ENCODE measurements around the gene PRSS53.
"Not testable (repeated sequence)": the region's sequence is repeated elsewhere in the genome, so short reads cannot be mapped to it uniquely, and the experiment has no call there.

The PRSS53 gene

DNA sequence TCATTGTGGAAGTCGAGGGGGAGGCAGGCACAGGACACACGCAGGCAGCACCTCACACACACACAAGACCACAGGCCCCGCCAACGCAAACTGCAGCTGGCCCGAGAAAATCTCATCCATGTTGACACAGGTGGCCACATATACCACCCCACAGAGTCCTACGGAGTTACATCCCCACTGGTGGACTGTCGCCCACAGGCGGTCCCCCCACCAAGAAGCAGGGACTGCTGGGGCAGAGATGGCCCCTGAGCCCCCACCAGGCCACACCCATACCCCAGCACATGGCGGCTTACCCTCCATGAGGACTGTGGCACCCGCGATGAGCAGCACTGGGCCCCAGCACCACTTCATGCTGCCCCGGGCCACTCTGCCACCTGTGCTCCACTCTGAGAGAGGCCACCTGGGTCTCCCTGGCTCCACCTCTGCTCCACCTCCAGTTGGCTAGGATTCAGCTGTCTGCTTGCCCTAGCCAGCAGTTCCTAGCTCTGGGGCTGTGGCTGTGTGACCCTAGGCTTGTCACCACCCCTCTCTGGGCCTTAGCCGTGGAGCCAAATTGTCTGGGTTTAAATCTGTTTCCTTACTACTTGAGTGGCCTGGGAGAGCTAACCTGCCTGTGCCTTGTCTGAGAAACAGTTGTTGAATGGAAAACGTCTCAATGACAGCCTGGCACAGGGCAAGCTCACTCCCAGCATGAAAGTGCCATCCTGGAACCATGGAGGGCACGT lies at the start of gene PRSS53:
PRSS53 (minus strand) TSS at position 485 of the 725 bp plus-strand sequence; CDS start at position 351, 134 bp downstream.
- no peak for DNase-seq

DNA sequence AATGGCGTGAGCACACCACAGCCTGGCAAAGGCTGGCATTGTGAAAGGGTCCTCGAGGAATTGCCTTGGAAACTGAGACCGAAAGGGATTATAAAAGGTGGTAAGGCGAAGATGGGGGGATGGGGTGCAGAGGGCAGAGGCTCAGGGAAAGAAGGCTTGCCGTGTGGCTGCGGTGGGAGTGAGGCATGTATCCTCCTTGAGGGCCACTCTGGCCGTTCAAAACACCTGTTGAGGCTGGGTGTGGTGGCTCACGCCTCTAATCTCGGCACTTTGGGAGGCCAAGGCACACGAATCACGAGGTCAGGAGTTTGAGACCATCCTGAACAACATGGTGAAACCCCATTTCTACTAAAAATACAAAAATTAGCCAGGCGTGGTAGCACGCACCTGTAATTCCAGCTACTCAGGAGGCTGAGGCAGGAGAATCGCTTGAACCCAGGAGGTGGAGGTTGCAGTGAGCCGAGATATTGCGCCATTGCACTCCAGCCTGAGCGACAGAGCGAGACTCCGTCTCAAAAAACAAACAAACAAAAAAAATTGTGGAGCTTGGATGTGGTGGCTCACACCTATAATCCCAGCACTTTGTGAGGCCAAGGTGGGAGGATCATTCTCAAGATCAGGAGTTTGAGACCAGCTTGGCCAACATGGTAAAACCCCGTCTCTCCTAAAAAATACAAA lies 48.2 kb upstream of the PRSS53 start:
- not testable (repeated sequence) for DNase-seq

DNA sequence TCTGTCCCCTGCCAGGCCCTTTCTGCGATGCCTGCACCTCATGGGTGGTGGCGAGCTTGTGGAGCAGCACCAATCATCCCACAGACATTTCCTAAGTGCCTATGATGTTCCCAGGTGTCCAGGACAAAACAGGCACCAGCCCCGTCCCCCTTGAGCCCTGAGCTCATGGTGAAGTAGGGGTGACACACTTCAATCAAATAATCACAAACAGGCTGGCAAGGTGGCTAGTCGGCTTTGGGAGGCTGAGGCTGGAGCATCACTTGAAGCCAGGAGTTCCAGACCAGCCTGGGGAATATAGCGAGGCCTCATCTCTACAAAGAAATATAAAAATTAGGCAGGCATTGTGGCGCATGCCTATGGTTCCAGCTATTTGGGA lies 47.5 kb upstream of the PRSS53 start:
- no peak for DNase-seq

DNA sequence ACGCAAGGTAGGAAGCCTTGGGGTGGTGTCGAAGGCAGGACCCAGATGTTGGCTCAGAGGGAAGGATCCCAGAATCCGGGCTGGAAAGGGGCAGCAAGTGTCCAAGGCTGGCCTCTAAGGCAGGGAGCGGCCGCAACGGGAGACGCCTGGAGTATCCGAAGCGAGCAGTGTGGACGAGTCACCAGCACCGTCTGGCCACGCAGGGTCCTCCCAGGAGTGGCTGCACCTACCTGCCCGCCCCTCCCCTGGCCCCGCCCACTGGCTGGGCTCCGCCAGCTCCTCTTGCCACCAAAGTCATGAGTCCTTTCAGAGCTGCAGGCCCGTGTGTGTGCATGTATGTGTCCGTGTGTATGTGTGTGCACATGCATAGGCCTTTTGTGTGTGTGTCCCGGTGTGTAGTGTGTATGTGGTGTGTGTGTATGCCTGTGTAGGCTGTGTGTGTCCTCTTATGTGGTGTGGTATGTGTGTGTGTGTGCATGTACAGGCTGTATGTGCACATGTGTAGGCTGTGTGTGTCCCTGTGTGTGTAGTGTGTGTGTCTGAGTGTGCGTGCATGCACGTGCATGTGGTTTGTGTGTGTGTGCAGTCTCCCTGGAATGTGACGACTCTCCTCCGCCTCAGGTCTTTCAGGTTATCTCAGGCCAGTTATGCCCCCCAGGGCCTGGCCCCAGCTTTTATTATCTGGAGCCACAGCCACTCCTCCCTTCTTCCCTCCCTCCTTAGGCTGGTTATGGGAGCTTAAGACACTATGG lies 47.0 kb upstream of the PRSS53 start, which contains the start of gene PRSS8:
PRSS8 (minus strand) TSS at position 193 of the 752 bp plus-strand sequence. CDS start 229 bp downstream, outside the sequence.
- DNase-seq = no peak

DNA sequence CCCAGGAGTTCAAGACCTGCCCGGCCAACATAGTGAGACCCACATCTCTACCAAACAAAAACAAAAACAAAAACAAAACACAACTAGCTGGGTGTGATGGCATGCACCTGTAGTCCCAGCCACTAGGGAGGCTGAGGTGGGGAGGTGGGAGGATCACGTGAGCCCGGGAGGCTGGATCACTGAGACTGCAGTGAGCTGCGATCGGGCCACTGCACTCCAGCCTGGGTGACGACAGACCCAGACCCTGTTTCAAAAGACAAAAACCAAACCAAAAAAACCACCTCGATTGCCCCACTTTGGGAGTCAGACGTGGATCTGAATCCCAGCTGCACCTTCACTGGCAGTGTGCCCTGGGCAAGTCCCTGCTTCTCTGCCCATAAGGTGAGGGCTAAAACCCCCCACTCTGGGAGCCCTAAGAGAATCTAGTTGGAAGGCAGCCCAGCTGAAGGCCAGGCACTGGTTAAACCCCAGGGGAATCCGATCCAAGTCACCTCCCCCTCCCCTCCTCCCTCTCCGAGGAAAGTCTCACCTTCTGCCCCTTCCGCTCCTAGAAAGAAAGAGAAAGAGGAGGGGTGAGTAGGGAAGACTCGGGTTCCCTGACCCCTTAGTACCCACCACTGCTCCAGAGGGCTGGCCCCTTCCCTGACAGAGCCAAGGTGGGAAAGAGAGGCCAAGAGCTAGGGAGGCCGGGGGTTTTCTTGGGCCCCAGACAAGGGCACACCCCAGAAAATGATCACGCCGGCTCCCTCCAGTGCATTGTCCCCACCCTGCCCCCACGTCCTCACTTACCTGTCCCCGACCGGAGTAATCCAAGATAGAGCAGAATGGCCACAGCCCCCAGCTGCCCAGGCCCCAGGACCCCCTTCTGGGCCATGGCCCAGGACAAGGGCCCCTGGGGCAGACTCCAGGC lies 46.1 kb upstream of the PRSS53 start:
- no peak for DNase-seq

DNA sequence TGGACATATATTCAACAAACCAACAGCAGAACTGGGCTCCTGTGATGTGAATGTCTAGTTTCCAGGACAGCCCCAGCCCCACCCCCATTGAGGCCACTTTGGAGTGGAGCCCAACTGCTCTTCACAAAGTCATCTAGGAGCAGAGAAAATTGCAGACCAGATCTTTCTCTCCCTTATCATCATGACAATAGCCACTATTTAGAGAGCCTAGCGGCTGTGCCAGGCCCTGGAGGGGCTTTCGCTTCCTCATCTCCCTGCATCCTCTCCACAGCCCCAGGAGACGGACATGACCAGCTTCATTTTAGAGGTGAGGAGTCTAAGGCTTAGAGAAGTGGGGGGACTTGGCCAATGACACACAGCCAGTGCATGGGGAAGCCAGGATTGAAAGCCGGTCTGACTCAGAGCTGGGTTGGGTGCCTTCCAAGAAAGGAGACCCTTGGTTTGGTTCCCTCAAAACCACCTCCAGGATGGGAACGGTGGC lies 45.4 kb upstream of the PRSS53 start:
- no peak for DNase-seq

DNA sequence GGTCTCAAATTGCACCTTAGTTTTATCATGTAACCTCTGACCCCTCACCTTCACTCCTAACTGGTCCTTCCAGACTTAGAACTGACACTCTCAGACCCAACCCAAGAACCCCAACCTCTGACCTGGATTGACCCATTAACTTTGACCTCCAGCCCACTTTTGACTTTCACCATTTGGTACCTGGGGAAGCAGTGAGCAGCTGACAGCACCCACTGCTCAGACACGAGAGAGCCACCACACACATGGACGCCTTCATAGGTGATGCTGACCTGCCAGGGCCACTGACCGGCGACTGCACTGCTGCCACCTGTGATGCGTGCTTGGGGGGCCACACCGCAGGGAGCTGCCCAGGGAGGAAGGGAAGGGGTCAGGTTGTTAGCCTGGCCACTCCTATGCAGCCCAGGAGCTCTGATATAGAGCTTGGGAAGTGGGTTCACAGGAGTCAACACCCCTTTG lies 44.3 kb upstream of the PRSS53 start:
- DNase-seq = no peak

DNA sequence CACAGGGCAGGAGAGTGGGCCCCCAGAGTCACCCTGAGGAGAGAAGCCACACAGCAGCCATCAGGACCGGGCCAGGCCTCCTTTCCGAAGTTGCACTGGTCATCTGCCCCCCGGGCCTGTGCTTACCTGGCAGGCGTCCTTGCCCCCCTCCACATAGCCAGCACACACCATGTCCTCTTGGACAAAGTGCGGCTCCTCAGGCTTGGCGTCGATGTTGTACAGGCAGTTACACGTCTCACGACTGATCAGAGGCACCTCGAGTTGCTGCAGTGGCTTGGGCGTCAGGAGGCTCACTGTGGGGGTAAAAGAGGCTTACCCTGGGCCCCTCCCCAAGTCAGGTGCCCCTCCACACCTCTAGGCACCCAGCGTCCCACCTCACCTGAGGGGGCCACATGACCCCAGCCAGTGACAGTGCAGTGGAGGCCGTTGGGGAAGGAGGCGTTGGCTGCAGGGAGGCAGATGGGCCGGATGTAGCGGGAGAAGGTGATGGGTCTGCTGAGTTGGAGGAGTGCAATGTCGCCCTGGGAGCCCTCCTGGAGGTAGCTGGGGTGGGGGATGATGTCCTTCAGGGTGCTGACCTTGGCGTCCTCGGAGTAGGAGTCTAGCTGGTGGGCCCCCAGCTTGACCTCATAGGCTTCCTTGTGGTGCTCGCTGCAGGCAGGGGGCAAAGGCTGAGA lies 43.7 kb upstream of the PRSS53 start:
- no peak for DNase-seq

DNA sequence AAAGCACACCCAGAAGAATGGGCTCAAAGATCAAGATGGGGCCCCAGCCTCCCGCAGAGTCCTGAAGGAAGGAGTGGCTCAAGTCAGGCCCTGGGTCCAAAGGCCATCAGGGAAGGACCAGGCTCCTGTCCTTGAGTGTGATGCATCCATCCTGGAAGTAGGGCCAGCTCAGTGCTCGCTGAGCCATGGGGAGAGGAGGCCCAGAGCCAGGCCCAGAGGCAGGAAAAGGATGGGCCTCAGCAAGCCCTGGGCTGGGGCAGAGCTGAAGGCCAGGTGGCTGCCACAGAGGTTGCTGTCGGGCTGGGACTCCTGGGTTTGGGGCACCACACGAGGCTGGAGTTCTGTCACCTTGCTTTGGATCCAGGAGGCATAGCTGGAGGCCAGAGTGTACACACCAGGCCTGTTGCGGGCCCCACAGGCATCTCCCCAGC lies 43.1 kb upstream of the PRSS53 start:
- no peak for DNase-seq

DNA sequence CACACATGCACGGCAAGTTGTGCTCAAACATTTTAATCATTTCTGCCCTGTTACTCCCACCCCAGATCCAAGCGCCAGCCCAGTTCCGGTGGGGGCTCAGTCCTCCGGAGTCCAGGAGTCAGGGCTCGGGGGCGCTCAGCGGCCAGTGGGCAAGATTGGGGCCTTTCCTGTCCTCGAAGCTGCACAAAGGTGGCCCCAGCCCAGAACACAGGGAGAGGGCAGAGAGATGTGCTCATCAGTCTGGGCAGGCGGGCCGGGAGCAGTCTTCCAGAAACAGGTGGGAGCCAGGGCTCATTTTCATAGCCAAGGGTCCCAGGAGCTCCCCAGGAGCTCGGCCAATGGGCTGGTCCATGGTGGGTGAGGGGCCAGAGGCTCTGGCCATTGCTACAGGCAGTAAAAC lies 42.7 kb upstream of the PRSS53 start:
- no peak for DNase-seq

DNA sequence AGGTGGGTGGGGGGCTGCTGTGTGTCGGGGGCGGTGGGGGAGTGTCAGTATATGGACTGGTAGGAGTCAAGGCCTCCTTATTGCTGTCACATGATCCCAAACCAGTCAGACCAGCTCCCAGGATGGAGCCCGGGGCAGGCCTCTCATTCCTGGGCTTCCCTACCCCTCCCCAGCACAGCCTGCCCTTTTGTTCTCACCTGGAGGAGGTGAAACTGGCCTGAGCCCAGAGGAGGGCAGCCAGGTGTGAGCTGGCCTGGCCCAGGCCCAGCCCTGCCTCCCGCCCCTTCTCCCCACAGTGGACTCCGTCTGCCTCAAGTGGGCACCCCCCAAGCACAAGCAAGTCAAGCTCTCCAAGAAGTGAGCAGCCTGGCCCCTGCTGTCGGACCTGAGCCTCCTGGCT lies 42.2 kb upstream of the PRSS53 start:
- DNase-seq = no peak

DNA sequence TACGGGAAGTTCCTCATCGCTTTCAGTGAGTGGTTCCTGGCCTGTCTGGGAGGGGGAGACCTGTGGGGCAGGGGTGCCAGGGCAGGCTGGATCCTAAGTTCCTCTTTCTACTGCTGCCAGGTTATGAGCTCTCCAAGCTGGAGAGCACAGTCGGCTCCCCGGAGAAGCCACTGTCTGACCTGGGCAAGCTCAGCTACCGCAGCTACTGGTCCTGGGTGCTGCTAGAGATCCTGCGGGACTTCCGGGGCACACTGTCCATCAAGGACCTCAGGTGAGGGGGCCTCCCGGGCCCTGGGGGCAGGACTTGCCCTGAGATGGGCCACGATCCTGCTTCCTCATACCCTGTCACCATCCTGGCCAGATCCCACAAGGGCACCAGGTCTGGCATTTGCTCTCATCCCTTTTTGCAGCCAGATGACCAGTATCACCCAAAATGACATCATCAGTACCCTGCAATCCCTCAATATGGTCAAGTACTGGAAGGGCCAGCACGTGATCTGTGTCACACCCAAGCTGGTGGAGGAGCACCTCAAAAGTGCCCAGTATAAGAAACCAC lies 41.7 kb upstream of the PRSS53 start:
- DNase-seq = no peak

DNA sequence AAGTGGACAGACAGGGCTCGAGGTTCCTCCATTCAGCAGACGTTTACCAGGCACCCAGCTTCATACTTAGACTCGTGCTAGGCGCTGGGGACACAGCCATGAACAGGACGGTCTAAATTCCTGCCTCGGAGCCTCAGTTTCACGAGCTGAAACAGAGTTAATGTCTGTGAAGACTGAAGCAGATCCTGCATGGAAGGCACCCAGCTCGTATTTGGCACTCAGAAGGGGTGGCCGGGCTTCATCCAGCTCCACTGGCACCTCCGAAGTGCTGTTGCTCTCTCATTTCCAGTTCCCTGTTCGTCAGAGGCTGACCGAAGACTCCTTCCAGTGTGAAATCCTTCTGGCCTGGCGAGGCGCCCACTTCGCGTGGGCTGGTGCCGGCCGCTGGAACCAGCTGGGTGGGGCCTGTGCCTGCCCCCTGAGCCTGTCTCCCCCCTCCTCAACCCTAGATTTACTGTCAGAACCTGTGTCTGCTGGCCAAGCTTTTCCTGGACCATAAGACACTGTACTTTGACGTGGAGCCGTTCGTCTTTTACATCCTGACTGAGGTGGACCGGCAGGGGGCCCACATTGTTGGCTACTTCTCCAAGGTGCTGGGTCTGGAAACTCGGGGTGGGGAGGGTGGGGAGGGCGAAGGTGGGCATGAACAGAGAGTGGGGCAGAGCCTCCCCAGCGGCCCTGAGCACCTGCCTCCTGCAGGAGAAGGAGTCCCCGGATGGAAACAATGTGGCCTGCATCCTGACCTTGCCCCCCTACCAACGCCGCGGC lies 41.0 kb upstream of the PRSS53 start:
- DNase-seq = no peak

DNA sequence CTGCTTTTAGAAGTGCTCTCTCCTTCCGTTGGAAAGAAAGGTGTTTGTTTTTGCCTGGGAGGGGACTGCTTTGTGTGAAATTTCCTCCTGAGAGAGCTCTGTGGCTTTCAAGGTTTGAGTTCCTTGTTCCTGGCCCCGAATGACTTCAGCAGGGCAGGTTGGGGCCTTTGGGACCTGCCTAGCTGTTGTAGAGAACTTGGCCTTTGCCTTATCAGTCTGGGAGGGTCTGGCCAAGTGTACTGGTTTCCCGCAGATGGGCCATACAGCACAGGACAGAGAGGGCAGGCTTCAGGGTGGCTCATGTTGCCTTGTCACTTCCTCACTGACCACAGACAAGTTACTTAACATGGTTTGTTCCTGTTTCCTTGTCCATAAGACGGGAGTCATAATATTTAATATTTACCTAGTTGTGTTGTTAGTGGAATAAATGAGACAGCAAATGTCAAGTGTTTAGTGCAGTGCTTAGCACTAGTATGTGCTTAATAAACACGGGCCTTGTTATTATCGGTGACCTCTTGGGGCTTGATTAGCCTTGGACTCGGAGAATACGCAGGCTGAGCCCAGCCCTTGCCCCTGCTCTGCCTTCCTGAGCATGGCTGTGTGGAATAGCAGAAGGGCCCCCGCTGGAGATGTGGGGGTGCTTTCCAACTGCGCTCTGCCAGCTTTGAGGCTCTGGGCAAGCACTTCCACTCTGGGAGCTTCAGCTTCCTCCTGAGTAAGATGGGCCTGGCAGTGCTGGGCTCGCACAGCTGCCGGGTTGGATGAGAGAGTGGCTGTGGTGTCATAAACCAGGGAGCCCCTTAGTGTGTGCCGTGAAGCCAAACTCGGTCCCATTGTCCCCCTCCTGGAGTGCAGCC lies 40.2 kb upstream of the PRSS53 start:
- no peak for DNase-seq

DNA sequence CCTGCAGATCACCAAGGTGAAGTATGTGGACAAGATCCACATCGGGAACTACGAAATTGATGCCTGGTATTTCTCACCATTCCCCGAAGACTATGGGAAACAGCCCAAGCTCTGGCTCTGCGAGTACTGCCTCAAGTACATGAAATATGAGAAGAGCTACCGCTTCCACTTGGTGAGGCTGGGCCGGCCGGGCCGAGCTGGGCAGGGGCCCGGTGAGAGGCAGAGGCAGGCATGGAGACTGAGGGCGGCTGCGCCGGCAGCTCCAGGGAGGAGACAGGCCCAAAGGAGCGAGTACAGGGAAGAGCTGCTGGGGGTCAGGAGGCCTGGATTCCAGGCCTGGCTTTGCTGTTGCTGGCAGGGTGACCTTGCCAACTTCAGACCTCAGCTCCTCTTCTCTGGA lies 38.4 kb upstream of the PRSS53 start:
- no peak for DNase-seq

DNA sequence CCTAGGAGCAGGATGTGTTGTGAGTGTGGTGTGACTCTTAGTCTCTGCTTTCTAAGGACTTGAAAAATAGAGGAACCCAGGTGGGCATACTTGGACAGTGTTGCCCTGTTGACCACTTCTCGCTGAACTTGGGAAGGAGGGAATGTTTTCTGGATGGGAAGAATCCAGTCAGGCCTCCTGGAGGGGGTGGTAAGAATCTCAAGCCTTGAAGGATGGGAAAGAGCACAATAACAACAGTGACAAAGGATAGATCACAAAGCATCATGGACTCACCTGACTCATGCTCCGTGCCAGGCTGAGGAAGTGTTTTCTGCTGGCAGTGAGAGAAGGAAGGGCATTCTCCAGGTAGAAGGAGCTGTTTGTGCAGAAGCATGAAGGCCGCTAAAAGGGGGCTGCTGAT lies 37.1 kb upstream of the PRSS53 start:
- DNase-seq = no peak

DNA sequence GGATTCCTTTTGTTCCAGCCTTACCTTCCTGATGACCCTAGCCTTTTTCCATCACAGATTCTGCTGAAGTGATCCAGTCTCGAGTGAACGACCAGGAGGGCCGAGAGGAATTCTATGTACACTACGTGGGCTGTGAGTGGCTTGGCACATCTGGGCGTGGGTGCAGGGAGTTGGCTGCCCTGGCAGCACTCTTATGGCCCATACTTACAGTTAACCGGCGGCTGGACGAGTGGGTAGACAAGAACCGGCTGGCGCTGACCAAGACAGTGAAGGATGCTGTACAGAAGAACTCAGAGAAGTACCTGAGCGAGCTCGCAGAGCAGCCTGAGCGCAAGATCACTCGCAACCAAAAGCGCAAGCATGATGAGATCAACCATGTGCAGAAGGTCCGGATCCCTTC lies 31.4 kb upstream of the PRSS53 start:
- no peak for DNase-seq

DNA sequence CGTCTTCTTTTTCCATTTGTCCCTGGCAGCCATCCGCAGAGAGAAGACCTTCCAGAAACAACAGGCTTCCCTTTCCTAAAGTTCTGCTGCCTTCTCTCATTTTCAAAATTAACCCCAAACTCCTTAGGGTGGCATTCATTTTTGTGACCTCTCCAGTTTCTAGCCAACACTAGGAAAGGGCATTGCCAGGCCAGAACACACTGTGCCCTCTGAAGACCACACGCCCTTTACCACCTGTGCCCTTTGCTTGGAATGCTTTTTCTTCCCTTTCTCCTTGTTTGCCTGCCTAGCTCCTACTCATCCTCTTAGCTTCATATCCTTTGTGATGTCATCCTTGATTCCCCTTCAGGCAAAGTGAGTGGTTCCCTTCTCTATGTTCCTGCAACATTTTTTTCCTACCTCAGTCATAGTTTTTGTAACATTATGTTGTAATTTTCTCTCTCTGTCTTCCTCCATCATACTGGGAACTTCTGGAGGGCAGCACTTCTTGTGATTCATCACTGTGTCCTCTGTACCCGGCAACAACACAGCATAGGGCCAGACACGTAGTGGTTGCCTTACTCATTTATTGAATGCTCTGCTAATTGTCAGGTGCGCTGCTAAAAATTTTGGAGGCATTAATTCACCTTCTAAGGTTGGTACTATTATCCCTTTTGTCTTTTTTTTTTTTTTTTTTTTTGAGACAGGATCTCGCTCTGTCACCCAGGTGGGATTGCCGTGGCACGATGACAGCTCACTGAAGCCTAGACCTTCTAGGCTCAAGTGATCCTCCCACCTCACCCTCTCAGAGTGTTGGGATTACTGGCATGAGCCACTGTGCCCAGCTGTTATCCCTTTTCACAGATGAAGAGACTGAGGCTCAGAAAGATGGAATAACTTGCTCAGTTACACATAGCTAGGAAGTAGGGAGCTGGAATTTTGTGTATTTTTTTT lies 29.7 kb upstream of the PRSS53 start:
- DNase-seq = no peak

Measured in NCI-H1417 treated with DMSO at 0.1 percent for 48 hours (cell line).